Psoas muscle (tissue), 8 donors: ENCODE data around the gene MRPL42. TPM values are rescaled to one million over a fixed set of nuclear protein-coding genes. Genes with fewer than 3 reads are reported as not detected.
A peak's percentile ranks its signal among the peaks of the same experiment; 100 is the strongest.

Experiments used
- ATAC-seq, 4 donors: fragments of 200-7000 bp; cut with Tn5 transposase; one replicate each; pipeline ENCODE4 v1.9.1; 2020; ENCODE audit warnings: moderate library complexity in 3 of 4, mild to moderate bottlenecking in 2 of 4
- DNase-seq, 2 donors: peaks; one replicate each; pipeline ENCODE4 v3.0.0-alpha.2; 2020
- H3K27ac ChIP-seq: fragments of 200-600 bp; one replicate; pipeline ENCODE4 v1.8.0; 2022
- H3K27me3 ChIP-seq, 3 donors: fragments of 200-600 bp in 1 of 3; one replicate each; pipeline versions ENCODE4 v1.6.1 to v1.8.0; 2013 to 2022; ENCODE audit warnings: low read length in 2 of 3, mild to moderate bottlenecking in 2 of 3, moderate library complexity in 1 of 3; ENCODE audit not compliant: insufficient read depth in 3 of 3
- H3K36me3 ChIP-seq, 2 donors: fragments of 200-600 bp in 1 of 2; one replicate each; pipeline versions ENCODE4 v1.6.1 to v1.8.0; 2013 to 2022; ENCODE audit warnings: low read depth in 1 of 2, mild to moderate bottlenecking in 1 of 2, moderate library complexity in 1 of 2; ENCODE audit not compliant: insufficient read depth in 1 of 2
- H3K4me1 ChIP-seq: fragments of 200-600 bp; one replicate; pipeline ENCODE4 v1.8.0; 2022
- H3K4me3 ChIP-seq: fragments of 200-600 bp; one replicate; pipeline ENCODE4 v1.8.0; 2022; ENCODE audit warnings: mild to moderate bottlenecking
- H3K9me3 ChIP-seq: fragments of 200-600 bp; one replicate; pipeline ENCODE4 v1.8.0; 2022
- CTCF ChIP-seq: fragments of 200-600 bp; IDR thresholded peaks from one replicate; pipeline ENCODE4 v1.8.0; 2022; ENCODE audit warnings: antibody characterized with exemption
- WGBS, 3 donors: extraction: QIAGEN DNeasy Blood & Tissue Kit; methylation state at CpG; one replicate each; pipeline versions ENCODE4 v1.1.6 to v1.1.7; 2013; 5-methylcytosine and 5-hydroxymethylcytosine counted together
- intact Hi-C, 2 donors: fragments of 100-400 bp; cut with DNase I; formaldehyde crosslinking; loops; one replicate each; pipeline versions ENCODE4 v1.11.0 to v1.14.2; 2022
- polyA plus RNA-seq, 3 donors: library from polyadenylated mRNA; stranded (reverse); fragments of 200-250 nt; gene quantifications; one replicate each; pipeline ENCODE4 v1.2.3, GENCODE V29; 2013
- total RNA-seq, 4 donors: library from RNA; stranded (reverse); fragmentation: NEBNext Ultra II Directional in 2 of 4; extraction: Animal tissue kit (Norgen Biotek cat#: 25700) in 2 of 4; gene quantifications; one replicate each; pipeline versions ENCODE4 v1.2.1 to v1.2.4, GENCODE V29; 2021 to 2023
- donor health status: healthy with polysubstance abuse.
- donor health status: DM: no; HTN: no; CAD: no; lungs with moderate emphysema.
- donor health status: Bipolar disorder and iron deficiency.
- donor health status: healthy.
- donor health status: DM: yes; HTN: yes; CAD: no.
- donor health status: DM: no; HTN: no; CAD: no.
- donor health status: DM: no; HTN: no; CAD: no.
- donor health status: DM: yes; HTN: yes; CAD: no.

The MRPL42 gene
- total and polyA plus RNA-seq, 7 donors = 22.7 to 48.3 (median 27.5) TPM

GRCh38 chr12:93440043-93440835 lies 27.1 kb upstream of the MRPL42 start:
- Histone ChIP-seq H3K27me3 (no peaks in the 10 kb centered on the region), H3K4me1 (peaks cover 52% of the 10 kb centered on the region), H3K36me3 (no peaks in the 10 kb centered on the region), H3K4me3 (peak overlapping the region; percentile 99), H3K27ac (peak overlapping the region; percentile 98), H3K9me3 (no peaks in the 10 kb centered on the region)
- WGBS, 3 donors = 20 to 25% (median 24%) methylated on average over 12 of the region's 12 CpGs
- intact Hi-C loops = no loop called here
- DNase-seq (no peak), ATAC-seq (no peak)
- no peak for TF ChIP-seq CTCF

GRCh38 chr12:93441081-93441616 lies 26.2 kb upstream of the MRPL42 start:
- Histone ChIP-seq H3K9me3 (no peaks in the 10 kb centered on the region), H3K4me3 (peak overlapping the region; percentile 99), H3K36me3 (no peaks in the 10 kb centered on the region), H3K4me1 (peaks cover 51% of the 10 kb centered on the region), H3K27me3 (no peaks in the 10 kb centered on the region), H3K27ac (peak overlapping the region; percentile 98)
- ATAC-seq (peak; percentile 9 to 22 (median 16)), DNase-seq (peak; percentile 54 to 65)
- intact Hi-C loops = no loop called here
- no peak for TF ChIP-seq CTCF
- 0 to 1% (median 1%) methylated on average over 22 to 55 of the region's 55 CpGs for WGBS, 3 donors

GRCh38 chr12:93441617-93442410 lies 25.5 kb upstream of the MRPL42 start, which contains the start of gene UBE2N:
UBE2N (minus strand) TSS chr12:93441947; CDS start chr12:93441884, 63 bp downstream.
- H3K4me3 ChIP-seq = peak within 1 kb of the TSS; percentile 99
- TF ChIP-seq CTCF = no peak
- H3K27me3 ChIP-seq = no peaks in the 10 kb centered on the region
- peak within 1 kb of the TSS; percentile 98 for H3K27ac ChIP-seq
- H3K4me1 ChIP-seq = peaks cover 44% of the 10 kb centered on the region
- no peaks in the 10 kb centered on the region for H3K9me3 ChIP-seq
- no peaks in the 10 kb centered on the region for H3K36me3 ChIP-seq
- WGBS, 3 donors = 0% methylated on average over 59 to 105 of the region's 105 CpGs
- DNase-seq = peak; percentile 97 to 98
- peak; percentile 94 to 98 (median 96) for ATAC-seq
- intact Hi-C loops = no loop called here

- WGBS, 3 donors = 6 to 8% (median 7%) methylated on average over 19 of the region's 19 CpGs
- peak overlapping the region; percentile 99 for H3K4me3 ChIP-seq
- H3K36me3 ChIP-seq = no peaks in the 10 kb centered on the region
- intact Hi-C loops = no loop called here
- peak overlapping the region; percentile 98 for H3K27ac ChIP-seq
- DNase-seq = no peak
- peak in 1 of 4 donors; percentile 2 for ATAC-seq
- H3K9me3 ChIP-seq = no peaks in the 10 kb centered on the region
- TF ChIP-seq CTCF = no peak
- no peaks in the 10 kb centered on the region for H3K27me3 ChIP-seq
- peaks cover 35% of the 10 kb centered on the region for H3K4me1 ChIP-seq
Measured at GRCh38 chr12:93442411-93443340, 24.6 kb upstream of the MRPL42 start.
